Right forelimb (tissue), 1 donor: Measurements from ENCODE around the gene CARD14.
"Not testable (repeated sequence)": the region's sequence is repeated elsewhere in the genome, so short reads cannot be mapped to it uniquely, and the experiment has no call there.

Experiments
- DNase-seq: peaks from one replicate; pipeline ENCODE4 v3.0.0-alpha.2; 2018

The CARD14 gene

DNA sequence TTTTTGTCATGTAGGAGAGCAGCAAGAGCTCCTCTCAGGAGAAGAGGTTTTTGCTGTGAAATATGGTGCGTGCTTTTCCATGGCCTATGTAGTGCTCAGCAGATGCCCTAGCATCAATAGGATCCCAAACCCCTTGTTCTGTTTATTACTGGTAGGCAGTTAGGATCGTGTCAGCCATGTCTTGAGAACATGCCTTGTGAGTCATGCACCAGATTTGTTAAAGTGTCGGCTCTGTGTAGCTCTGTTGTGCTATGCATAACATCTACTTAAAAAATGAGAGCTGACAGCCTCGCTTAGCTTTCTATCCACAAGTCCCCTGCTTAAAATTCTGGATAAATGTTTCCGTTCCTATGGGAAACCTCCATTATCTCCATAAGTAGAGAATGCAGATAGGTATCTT is 18.5 kb upstream of the CARD14 start:
- DNase-seq: no peak

DNA sequence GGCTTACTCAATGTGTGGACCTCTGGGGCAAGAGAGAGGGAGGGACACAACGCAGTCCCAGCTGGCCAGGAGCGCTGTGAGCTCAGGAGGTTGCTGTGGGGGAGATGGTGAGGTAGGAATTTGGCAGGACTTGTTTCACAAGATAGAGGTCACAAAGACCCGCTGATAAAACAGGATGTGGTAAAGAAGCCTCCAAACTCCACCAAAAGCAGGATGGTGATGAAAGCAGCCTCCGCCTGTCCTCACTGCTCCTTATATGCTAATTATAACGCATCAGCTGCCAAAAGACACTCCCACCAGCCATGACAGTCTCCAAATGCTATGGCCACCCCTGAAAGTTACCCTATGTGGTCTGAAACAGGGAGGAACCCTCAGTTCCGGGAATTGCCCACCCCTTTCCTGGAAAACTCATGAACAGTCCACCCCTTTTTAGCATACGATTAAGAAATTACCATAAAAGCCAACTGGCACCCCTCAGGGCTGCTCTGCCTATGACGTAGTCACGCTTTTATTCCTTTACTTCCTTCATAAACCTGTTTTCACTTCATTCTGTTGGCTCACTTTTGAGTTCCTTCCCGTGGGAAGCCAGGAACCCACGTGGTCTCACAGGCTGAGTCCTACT is 17.6 kb upstream of the CARD14 start:
- DNase-seq: no peak

DNA sequence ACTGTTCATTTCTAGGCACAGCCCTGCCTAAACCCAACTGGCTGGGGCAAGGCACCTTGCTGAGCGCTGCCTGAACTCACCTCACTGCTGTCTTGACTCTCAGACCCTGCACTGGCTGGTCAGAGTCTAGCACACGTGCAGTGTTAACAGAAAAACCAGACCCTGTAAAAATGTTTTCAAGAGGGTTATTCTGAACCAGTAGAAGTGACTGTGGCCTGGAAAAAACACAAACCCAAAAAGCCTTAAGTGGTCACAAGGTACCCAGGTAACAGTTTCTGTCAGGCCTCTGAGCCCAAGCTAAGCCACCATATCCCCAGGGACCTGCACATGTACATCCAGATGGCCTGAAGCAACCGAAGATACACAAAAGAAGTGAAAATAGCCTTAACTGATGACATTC is 16.8 kb upstream of the CARD14 start:
- DNase-seq: no peak

DNA sequence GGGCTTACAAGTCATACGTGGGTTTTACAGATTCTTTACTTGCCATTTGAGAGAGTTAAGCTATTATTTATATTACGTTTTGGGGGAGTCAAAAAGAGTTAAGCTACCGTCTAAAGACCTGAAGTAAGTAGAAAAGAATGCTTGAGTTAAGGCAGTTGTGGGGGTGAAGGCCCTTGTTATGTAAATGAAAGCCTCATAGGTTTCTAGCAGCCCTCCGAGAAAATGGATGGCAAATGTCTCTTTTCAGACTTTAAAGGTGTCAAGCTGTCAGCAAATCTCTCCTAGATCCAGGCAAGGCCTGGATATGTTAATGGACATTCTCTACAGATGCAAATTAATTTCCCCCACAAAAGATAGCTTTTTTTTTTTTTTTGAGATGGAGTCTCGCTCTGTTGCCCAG is 15.7 kb upstream of the CARD14 start:
- no peak for DNase-seq

DNA sequence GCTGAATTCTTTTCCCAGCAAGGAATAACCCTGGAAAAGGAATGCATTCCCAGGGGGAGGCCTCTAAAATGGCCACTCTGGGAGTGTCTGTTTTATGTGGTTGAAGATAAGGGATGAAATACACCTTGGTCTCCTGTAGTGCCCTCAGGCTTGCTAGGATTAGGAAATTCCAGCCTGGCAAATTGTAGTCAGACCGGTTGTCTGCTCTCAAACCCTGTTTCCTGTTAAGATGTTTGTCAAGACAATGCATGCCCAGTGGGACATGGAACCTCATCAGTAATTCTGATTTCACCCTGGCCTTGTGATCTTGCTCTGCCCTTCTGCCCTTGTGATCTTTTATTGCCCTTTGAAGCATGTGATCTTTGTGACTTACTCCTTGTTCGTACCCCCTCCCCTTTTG is 14.2 kb upstream of the CARD14 start:
- DNase-seq: not testable (repeated sequence)

DNA sequence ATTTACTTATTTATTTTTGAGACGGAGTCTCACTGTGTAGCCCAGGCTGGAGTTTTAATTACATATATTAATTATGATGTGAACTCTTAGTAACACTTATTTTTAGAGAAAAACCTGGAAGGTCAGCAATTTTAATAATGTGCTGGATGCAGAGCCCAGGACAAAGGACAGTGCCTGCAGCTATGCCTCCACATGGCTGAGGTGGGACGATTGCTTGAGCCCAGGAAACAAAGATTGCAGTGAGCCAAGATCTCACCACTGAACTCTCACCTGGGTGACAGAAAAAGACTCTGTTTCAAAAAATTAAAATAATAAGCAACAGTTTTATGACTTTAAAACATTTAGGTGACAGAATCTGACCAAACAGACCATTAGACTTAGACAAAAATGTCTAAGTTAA is 11.0 kb upstream of the CARD14 start:
- DNase-seq: no peak

DNA sequence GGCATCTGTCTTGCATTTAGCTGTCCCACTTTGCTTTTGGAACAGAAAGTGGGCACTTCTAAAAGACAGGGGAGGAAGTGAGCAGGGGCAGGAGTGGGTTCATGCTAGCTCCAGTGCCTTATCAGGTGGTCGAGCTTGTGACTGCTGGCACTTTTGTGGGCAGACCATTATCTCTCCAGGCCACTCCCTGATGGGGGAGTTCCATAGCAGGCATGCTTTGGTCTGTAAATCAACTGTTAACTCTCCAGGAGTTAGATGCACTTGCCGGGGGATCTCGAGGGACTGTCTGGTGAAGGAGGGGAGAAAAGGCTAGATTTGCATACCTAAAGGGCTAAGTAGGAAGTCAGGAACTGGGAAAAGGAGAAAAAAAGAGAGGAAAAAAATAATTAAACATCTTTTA is 9.3 kb upstream of the CARD14 start:
- no peak for DNase-seq

DNA sequence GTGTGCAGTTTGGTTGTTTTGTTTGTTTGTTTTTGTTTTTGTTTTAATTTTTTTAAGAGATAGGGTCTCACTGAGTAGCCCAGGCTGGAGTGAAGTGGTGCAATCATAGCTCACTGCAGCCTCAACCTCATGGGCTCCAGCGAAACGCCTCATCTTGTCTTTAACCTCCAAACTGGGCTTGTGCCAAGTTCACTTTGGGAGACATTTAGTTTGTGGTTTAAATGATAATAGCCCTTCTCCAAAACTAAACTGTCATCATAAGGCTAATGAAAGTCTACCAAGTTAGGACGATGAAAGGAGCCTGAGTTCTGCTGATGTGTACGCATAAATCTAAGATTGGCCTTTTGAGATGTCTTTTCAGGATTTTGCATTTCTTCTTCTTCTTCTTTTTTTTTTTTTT is 6.5 kb upstream of the CARD14 start:
- no peak for DNase-seq

DNA sequence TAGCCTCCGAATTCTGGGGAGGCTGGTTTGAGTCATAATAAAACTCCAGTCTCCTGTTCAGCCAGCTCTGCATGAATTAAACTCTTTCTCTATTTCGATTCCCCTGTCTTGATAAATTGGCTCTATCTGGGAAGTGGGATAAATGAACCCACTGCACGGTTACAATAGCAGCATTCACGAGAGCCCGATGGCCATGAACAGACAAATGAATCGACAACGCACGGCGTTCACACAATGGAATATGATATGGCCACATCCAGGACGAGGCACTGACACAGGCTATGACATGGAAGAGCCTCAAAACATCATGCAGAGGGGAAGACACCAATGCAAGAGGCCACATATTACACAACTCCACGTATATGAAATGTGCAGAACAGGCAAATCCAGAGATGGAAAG is 5.6 kb upstream of the CARD14 start:
- DNase-seq: no peak

DNA sequence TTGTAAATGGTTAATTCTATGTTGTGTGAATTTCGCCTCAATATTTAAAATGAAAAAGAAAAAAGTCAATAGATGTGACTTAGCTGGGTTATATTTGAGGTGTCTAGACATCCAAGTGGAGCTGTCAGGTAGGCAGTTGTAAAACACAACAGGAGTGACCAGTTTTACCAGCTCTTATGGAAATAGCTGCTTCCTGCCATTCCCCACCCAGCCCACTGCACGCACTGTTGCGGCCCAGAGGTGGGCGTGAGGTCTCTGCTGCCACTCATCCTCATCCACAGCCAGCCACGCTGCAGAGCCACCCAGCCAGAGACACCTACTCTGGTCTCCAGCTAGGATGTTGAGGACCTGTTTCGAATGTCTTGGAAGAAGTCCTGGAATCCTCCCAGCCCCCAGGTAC is 3.4 kb upstream of the CARD14 start:
- no peak for DNase-seq

DNA sequence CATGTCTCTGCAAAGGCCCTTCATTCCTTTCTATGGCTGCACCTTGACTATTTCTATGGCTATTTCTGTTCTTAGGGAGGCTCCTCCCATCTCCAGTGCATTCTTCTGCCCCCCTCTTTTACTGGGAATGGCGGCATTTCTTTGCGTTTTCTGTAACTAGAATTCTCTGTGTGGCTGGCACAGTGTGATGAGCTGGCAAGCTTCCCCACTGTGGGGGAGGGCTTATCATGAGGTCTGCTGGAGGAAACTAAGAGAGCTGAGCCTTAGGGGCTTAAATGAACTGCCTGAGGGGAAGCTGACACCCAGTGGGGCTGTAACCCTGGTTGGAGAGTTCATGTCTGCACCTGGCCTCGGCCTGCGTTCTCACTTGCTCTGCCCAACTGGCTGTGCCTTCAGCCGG is 1.5 kb upstream of the CARD14 start:
- no peak for DNase-seq

DNA sequence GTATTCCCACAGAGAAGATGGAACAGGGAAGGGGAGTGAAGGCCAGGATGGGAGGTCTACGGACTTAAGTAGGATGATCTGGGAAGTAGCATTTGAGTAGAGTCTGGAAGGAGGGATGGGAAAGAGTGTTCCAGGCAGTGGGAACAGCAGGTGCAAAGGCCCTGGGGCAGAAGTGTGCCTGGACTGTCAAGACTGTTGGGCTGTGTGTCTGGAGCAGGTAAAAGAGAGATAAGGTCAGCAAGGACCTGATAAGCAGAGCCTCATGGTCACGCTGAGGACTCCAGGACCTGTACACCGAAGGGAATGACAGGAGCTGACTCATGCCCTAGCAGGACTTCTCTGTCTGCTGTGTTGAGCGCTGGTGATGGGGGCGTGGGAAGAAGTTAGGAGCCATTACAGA is 723 bp upstream of the CARD14 start:
- DNase-seq: no peak

DNA sequence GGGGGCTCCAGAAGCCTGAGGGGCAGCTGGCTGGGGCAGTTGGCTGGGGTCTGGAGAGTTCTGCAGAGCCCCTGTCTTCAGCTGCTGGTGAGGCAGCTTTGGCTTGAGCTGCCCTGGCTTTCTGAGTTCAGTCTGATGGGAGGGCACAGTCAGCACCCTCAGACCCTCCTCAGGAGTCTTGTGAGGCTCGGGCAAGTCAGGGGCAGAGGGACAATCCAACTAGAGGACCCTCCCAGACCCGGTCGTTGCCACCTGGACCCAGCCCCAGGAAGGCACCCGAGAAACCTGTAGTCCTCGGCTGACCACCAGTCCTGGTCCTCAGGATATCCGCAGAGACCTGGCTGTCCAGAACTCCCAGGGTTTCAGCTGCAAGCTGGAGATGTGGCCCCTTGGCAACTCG is 1.9 kb downstream of the CARD14 start:
- DNase-seq: no peak

DNA sequence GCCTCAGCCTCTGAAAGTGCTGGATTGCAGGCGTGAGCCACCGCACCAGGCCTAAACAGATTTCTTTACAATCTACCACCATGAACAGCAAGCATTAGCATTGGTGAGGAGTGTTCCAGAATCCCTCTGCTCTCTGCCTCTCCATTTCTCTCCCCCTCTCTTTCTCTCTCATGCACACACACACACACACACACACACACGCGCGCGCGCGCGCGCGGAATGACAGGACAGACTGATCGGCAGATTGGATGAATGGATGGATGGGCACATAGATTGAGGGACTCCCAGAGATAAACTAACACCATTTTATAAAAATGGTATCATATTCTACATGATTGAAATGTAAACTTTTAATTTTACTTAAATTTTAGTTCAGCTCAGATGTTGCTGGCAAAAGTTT is 3.3 kb downstream of the CARD14 start:
- DNase-seq: no peak

DNA sequence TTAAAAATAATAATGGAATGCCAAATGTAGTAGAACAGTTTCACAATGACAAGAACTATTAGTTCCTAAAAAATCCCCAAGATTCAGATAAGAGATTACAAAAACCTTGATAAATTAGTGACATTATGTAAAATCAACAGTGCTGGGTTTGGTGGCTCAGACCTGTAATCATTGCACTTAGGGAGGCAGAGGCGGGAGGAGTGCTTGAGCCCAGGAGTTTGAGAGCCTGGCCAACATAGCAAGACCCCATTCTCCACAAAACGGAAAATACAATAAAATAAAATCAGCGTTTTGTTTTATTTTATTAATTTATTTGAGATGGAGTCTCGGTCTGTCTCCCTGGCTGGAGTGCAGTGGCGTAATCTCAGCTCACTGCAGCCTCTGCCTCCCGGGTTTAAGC is 4.1 kb downstream of the CARD14 start:
- no peak for DNase-seq

DNA sequence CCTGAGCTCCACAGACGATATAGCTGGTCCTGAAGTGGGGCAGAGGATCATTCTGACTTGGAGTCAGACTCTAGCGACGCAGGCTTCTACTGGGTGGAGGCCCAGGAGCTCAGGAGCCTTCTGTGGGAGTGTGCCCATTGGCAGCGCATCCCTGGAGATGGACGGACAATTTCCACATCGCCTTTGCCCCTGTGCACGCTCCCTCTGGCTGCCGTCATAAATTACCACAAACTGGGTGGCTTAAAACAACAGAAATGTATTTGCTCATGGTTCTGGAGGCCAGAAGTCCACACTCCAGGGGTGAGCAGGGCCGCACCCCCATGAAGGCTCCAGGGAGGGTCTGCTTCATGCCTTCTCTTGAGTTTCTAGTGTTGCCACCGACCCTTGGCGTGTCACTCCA is 6.9 kb downstream of the CARD14 start:
- no peak for DNase-seq

DNA sequence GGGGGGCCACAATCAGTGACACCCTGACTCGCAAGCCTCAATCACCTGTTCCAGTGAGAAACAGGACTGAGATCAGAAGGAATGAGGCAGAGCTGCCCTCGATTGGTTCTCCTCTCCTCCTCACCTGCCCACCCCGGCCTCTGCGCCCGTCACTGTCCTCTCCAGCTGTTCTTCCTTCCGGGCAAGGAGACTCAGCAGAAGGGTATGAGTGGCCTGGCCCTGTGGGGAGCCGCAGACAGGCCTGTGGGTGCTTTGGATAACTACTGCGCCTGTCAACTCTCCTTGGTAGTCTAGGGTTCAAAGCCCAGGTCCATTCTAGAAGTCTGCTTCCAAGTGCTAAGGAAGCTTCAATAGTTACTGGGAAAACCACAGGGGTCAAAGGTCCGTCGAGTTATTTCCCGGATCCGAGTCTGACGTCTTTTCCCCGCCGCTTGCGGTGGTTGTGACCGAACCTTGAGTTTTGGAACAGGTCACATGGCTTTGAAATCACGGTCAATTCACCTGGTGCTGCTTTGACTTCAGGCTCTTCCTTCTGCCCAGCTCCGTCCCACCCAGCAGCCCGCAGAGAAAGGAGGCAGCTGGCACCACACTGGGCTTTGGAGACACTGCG is 8.3 kb downstream of the CARD14 start:
- DNase-seq: no peak

DNA sequence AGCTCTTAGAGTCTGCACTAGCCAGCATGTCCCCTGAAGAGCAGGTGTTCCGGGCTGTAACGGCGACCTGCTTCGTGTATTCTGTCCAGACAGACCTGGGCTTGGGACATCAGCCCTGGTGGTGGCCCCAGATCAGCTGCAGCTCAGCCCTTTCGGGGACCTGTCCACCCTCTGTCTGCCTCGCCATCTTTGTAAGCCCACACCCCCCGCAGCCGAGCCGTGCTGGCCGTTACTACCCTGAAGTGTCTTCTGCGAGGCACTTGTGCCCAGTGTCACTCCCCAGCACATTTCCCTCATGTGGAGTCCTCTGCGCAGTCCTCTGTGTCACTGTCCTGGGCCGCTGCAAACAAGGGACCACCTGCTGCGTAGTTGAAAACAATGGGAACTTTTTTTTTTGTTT is 10.4 kb downstream of the CARD14 start:
- no peak for DNase-seq

DNA sequence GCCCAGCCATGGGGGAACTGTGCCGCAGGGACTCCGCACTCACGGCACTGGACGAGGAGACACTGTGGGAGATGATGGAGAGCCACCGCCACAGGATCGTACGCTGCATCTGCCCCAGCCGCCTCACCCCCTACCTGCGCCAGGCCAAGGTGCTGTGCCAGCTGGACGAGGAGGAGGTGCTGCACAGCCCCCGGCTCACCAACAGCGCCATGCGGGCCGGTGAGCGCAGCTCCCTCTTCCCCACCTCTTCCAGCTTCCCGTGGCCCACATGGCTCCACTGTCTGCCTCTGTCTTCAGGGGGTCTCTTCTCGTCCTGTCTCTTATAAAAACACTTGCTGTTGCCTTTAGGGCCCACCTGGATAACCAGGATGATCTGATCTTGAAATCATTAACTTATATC is 11.6 kb downstream of the CARD14 start:
- DNase-seq: no peak

DNA sequence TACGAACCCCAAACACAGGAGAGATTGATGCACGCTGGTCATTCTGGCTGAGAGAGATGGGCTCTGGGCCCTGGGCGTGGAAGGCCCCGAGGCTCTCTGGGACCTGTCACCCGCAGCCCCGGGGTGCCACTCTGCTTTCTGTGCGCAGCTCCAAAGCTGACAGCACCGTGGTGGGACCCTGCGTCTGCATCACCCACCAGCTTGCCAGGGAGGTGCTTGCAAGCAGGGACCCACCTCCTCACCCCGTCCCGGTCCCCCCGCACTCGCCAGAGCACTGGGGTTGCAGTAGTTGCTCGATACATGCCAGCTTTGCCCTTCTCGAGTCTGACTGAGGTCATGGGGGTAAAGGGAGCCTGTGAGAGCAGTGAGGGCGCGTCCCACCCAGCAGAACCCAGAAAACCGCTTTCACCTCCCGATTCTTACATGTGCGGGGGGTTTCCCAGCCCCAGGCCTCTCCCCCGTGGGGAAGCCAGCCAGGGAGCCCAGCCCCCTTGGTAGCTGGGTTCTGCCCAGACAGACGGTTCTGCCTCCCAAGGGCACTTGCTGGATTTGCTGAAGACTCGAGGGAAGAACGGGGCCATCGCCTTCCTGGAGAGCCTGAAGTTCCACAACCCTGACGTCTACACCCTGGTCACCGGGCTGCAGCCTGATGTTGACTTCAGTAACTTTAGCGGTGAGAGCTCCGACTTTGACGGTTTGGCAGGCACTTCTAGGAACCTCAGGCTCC is 12.5 kb downstream of the CARD14 start:
- no peak for DNase-seq

DNA sequence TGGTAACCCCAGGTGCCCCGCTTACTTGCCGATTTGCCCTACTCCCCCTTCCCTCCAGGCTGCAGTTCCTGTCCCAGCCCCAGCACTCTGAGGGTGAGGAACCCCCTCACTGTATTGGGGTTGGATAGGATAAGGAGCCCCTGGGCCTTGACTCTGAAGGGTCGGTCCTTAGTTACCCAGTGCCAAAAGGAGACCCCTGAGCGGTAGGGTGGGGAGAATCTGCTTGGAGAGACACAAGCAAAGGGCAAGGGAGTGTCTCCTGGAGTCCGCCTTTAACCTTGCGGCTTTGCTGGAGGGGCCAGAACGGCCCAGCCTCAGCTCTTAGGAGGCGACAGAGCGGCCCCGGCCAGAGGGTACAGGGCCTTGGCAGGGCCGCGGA is 13.0 kb downstream of the CARD14 start:
- no peak for DNase-seq

DNA sequence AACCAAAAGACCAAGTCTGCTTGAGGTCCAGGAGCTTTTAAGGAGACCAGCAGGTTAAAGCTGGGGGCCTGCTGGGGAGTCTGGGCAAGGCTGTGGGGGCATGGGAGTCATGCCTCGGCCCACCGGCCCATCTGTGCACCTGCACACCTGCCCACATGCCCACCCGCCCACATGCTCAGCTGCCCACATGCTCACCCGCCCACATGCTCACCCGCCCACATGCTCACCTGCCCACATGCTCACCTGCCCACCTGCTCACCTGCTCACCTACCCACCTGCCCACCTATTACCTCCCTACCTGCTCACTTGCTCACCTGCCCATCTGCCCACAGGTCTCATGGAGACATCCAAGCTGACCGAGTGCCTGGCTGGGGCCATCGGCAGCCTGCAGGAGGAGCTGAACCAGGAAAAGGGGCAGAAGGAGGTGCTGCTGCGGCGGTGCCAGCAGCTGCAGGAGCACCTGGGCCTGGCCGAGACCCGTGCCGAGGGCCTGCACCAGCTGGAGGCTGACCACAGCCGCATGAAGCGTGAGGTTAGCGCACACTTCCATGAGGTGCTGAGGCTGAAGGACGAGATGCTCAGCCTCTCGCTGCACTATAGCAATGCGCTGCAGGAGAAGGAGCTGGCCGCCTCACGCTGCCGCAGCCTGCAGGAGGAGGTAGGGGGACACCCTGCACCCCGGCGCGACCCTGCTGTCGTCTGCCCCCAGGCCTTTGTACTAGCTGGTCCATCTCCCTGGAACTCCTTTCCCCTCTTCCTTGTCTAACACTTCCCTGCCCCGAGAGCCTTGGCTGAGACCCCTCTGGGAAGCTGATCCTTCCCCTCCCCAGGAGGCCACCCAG is 14.0 kb downstream of the CARD14 start:
- no peak for DNase-seq

DNA sequence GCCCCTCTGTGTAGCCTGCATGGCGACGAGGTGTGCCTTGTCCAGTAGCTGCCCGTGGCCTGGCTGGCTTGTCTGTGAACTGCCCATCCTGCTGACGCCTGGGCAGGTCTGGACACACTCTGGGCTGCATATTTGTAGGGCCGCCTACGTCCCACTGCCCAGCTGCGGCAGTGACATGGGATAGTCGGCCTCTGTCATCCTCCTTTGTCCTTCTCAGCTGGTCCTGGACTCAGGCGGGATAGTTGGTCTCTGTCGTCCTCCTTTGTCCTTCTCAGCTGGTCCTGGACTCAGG is 14.5 kb downstream of the CARD14 start:
- no peak for DNase-seq

DNA sequence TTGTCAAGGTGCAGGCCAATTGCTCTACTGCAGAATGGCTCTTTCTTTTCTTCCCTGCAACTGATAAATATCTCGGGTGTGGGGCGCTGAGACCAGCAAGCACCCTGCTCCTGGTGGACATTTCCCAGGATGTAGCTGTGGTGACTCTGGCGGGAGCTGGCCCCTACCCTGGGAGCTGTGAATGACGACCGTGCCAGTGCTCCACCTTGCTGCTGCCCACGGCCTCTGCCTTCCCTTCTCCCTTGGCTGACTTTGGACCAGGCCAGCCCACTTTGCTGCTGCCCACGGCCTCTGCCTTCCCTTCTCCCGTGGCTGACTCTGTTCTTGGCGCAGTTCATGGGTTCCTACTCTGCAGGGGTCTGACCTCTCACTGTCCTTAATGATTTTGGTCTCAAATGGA is 16.1 kb downstream of the CARD14 start:
- DNase-seq: no peak
